ENCODE measurements around the gene SIN3B.

DNA sequence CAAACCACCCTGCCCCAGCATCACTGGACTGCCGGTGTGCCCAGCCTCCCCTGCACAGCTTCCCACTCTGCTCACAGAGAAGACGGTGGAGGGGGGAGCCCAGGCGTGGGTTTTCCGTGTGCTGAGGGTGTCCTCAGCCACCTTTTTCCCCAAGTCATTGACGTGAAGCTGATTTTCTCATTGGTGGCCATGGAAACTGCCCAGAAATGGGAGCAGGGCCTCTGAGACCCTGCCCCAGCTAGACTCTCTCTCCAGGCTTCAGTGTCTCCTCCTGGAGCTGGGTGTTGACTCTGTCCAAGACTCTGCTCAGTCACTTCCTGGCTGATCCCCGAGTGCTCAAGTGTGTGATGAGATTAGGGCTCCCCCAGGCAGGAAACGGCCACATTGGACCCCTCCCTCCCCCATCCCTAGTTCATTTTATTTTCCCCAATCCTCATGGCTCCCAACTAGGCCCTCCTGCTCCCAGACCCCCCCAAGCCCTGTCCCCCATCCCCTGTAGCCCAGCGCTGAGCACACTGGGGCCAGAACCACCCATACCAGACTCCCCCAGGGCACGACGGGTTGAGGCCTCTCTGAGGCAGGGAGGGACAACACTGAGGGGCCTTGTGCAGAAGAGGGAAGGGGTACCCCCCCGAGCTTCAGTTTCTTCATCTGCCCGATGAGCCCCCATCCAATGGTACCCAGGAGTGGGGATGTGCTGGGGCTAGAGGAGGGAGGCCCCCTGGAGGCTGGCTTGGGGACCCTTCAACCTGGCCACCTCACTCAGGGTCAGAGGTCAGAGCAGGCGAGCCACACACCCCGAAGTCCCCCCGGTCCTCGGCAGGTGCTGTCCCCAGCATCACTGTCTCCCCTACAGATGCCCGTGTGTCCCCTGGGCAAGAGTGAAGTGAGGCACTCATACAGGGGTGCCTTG lies 58.4 kb downstream of the SIN3B start:
- no peak for TF ChIP-seq TARDBP (IDR thresholded peaks at IDR 0.05)
- no peak for TF ChIP-seq ARNT (IDR thresholded peaks at IDR 0.05)
- no peak for TF ChIP-seq NFRKB (IDR thresholded peaks at IDR 0.05)
- TF ChIP-seq SP1 (IDR thresholded peaks at IDR 0.05): no peak
- TF ChIP-seq ELF4 (IDR thresholded peaks at IDR 0.05): no peak
- no peak for TF ChIP-seq FOXK2 (IDR thresholded peaks at IDR 0.05)
- no peak for TF ChIP-seq FOXM1 (IDR thresholded peaks at IDR 0.05; ENCODE audit: borderline replicate concordance)
- no peak for TF ChIP-seq HDGF (IDR thresholded peaks at IDR 0.05; ENCODE audit: borderline replicate concordance)
- no peak for TF ChIP-seq CTBP1 (IDR thresholded peaks at IDR 0.05; ENCODE audit: borderline replicate concordance)
- TF ChIP-seq BHLHE40 (IDR thresholded peaks at IDR 0.05; ENCODE audit: borderline replicate concordance): no peak
- no peak for TF ChIP-seq ZNF384 (IDR thresholded peaks at IDR 0.05)
- no peak for TF ChIP-seq SUZ12 (IDR thresholded peaks at IDR 0.05)
- TF ChIP-seq FOXA1 (IDR thresholded peaks at IDR 0.05): no peak
